Measurements from ENCODE around the gene FUNDC2.
"Not testable (repeated sequence)": the region's sequence is repeated elsewhere in the genome, so short reads cannot be mapped to it uniquely, and the experiment has no call there.

FUNDC2 gene

GRCh38 chrX:155026727-155027508 is at the start of gene FUNDC2:
Gene FUNDC2, plus strand, starts transcription at chrX:155026844. Its CDS starts 95 bp downstream, at chrX:155026939.
- DNase-seq: peak; percentile 94

- no peak for DNase-seq
Measured at GRCh38 chrX:154979629-154980028, 47.0 kb upstream of the FUNDC2 start.

GRCh38 chrX:154980330-154981115 is 46.1 kb upstream of the FUNDC2 start:
- peak; percentile 65 for DNase-seq

- DNase-seq: no peak
Measured at GRCh38 chrX:154981116-154981411, 45.6 kb upstream of the FUNDC2 start.

- no peak for DNase-seq
Measured at GRCh38 chrX:154986826-154987575, 39.6 kb upstream of the FUNDC2 start.

- peak; percentile 20 for DNase-seq
Measured at GRCh38 chrX:154987940-154988339, 38.7 kb upstream of the FUNDC2 start.

GRCh38 chrX:154988719-154989118 is 37.9 kb upstream of the FUNDC2 start:
- peak; percentile 0 for DNase-seq

GRCh38 chrX:154990496-154990895 is 36.1 kb upstream of the FUNDC2 start:
- DNase-seq: no peak

- DNase-seq: no peak
Measured at GRCh38 chrX:154991039-154991438, 35.6 kb upstream of the FUNDC2 start.

- DNase-seq: no peak
Measured at GRCh38 chrX:154991476-154991875, 35.2 kb upstream of the FUNDC2 start.

GRCh38 chrX:154998204-154998880 is 28.3 kb upstream of the FUNDC2 start:
- DNase-seq: no peak

GRCh38 chrX:155000841-155001240 is 25.8 kb upstream of the FUNDC2 start:
- no peak for DNase-seq

- DNase-seq: no peak
Measured at GRCh38 chrX:155001873-155002272, 24.8 kb upstream of the FUNDC2 start.

- DNase-seq: no peak
Measured at GRCh38 chrX:155005190-155005589, 21.5 kb upstream of the FUNDC2 start.

GRCh38 chrX:155006379-155006778 is 20.3 kb upstream of the FUNDC2 start:
- DNase-seq: not testable (repeated sequence)

GRCh38 chrX:155006913-155007671 is 19.6 kb upstream of the FUNDC2 start:
- not testable (repeated sequence) for DNase-seq

GRCh38 chrX:155008578-155008977 is 18.1 kb upstream of the FUNDC2 start:
- not testable (repeated sequence) for DNase-seq

- DNase-seq: no peak
Measured at GRCh38 chrX:155009994-155010472, 16.6 kb upstream of the FUNDC2 start.

- DNase-seq: no peak
Measured at GRCh38 chrX:155020591-155020990, 6.1 kb upstream of the FUNDC2 start.

GRCh38 chrX:155022585-155022984 is 4.1 kb upstream of the FUNDC2 start, which contains the start of gene F8:
Gene F8, minus strand, starts transcription at chrX:155022723. Its CDS starts 171 bp downstream, at chrX:155022552.
- DNase-seq: no peak

GRCh38 chrX:155023907-155024833 is 2.5 kb upstream of the FUNDC2 start:
- no peak for DNase-seq

All from NCI-H146 (cell line).